Esophagus squamous epithelium (tissue), 5 donors: Measurements from ENCODE around the gene NUP42. TPM values are rescaled to one million over a fixed set of nuclear protein-coding genes. Genes with fewer than 3 reads are reported as not detected.

ENCODE experiments used
- DNase-seq: peaks from one replicate; lab custom pipeline; 2025; lab: John Stamatoyannopoulos, UW
- H3K27ac ChIP-seq, 4 donors: fragments of 200-600 bp; sonication (generic); one replicate each; pipeline ENCODE4 v1.5.1; 2016 to 2019; ENCODE audit warnings: mild to moderate bottlenecking in 1 of 4
- H3K27me3 ChIP-seq, 4 donors: fragments of 200-600 bp; sonication (generic); 1 replicate in 3 of 4; 2 replicates in 1 of 4; pipeline versions ENCODE4 v1.5.1 to v1.6.0; 2017 to 2021; ENCODE audit warnings: antibody characterized with exemption in 1 of 4
- H3K36me3 ChIP-seq, 3 donors: fragments of 200-600 bp; sonication (generic); one replicate each; pipeline ENCODE4 v1.5.1; 2016 to 2019
- H3K4me1 ChIP-seq, 3 donors: fragments of 200-600 bp; sonication (generic); one replicate each; pipeline ENCODE4 v1.5.1; 2017 to 2019
- H3K4me3 ChIP-seq, 4 donors: fragments of 200-600 bp; sonication (generic); 1 replicate in 3 of 4; 2 replicates in 1 of 4; pipeline ENCODE4 v1.5.1; 2016 to 2019; ENCODE audit warnings: mild to moderate bottlenecking in 2 of 4, moderate library complexity in 1 of 4
- H3K9me3 ChIP-seq, 3 donors: fragments of 200-600 bp; sonication (generic); one replicate each; pipeline ENCODE4 v1.5.1; 2016 to 2019
- POLR2A ChIP-seq, 4 donors: fragments of 450-650 bp; IDR thresholded peaks; one replicate each; pipeline ENCODE4 v1.6.1; 2017; ENCODE audit warnings: antibody characterized with exemption in 4 of 4, mild to moderate bottlenecking in 4 of 4, moderate library complexity in 3 of 4
- WGBS, 2 donors: methylation state at CpG; one replicate each; pipeline ENCODE4 v1.1.5; 2018; 5-methylcytosine and 5-hydroxymethylcytosine counted together
- intact Hi-C: fragments of 100-400 bp; cut with DNase I; formaldehyde crosslinking; loops from one replicate; pipeline ENCODE4 v1.15.0; 2022
- total RNA-seq, 4 donors: library from RNA; depleted of rRNA; stranded (reverse); fragments of >200 nt; gene quantifications; one replicate each; pipeline ENCODE4 v1.1.0, GENCODE V29; 2016
- TF ChIP-seq, protein P1 (sequence below), 6 experiments: fragments of 450-650 bp in 4 of 6; fragments of 200-600 bp in 2 of 6; sonication (generic) in 2 of 6; IDR thresholded peaks; one replicate each; pipeline ENCODE4 v1.5.1; 2016 to 2019; ENCODE audit warnings: antibody characterized with exemption in 6 of 6, mild to moderate bottlenecking in 4 of 6, moderate library complexity in 4 of 6
- donor health status: DM: yes; HTN: yes; CAD: no.

NUP42 gene
- total RNA-seq, 4 donors from 2014 or later = 15.5 to 34.3 (median 29.1) TPM

DNA sequence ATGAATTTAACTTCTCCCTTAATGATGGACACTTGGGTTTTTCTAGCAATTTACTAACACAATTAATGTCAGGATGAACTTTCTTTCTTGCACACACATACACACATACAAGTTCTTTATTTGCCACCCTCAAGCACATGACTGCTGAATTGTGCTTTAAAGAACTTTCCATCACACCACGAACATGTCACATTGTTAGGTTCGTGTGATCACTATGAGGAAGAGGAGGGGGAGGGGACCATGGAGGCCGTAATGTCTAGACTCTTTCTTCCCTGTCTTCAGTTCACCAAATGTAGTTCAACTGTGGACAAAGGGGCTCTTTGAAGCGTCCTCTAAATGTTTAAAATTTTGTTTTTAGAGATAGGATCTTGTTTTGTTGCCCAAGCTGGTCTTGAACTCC, 31.0 kb downstream of the NUP42 start:
- intact Hi-C loops = no loop called here
- Histone ChIP-seq H3K9me3 (no peaks in the 10 kb centered on the region), H3K27ac (no peak overlapping the region), H3K4me3 (no peak overlapping the region), H3K4me1 (no peaks in the 10 kb centered on the region), H3K36me3 (no peaks in the 10 kb centered on the region), H3K27me3 (no peaks in the 10 kb centered on the region)
- 67 to 79% methylated on average over 4 of the region's 4 CpGs for WGBS, 2 donors
- TF ChIP-seq POLR2A (IDR thresholded peaks at IDR 0.05) = no peak
- TF ChIP-seq, protein P1, sequence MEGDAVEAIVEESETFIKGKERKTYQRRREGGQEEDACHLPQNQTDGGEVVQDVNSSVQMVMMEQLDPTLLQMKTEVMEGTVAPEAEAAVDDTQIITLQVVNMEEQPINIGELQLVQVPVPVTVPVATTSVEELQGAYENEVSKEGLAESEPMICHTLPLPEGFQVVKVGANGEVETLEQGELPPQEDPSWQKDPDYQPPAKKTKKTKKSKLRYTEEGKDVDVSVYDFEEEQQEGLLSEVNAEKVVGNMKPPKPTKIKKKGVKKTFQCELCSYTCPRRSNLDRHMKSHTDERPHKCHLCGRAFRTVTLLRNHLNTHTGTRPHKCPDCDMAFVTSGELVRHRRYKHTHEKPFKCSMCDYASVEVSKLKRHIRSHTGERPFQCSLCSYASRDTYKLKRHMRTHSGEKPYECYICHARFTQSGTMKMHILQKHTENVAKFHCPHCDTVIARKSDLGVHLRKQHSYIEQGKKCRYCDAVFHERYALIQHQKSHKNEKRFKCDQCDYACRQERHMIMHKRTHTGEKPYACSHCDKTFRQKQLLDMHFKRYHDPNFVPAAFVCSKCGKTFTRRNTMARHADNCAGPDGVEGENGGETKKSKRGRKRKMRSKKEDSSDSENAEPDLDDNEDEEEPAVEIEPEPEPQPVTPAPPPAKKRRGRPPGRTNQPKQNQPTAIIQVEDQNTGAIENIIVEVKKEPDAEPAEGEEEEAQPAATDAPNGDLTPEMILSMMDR (IDR thresholded peaks at IDR 0.05) = no peak
- no peak for DNase-seq

DNA sequence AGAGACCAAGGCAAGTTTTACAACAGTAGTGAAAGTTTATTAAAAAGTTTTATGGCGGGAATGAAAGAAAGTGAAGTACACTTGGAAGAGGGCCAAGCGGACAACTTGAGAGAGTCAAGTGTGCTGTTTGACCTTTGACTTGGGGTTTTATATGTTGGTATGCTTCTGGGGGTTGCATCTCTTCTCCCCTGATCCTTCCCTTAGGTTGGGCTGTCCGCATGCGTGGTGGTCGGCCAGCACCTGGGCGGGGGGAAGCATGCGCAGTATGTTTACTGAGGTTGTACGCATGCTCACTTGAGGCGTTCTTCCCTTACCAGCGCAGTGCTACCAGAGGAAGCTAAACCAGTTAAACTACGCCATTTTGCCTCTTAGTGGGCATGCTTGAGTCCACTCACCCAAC, 31.9 kb downstream of the NUP42 start:
- 92 to 99% methylated on average over 11 of the region's 11 CpGs for WGBS, 2 donors
- TF ChIP-seq, protein P1 (IDR thresholded peaks at IDR 0.05) = no peak
- no peak for TF ChIP-seq POLR2A (IDR thresholded peaks at IDR 0.05)

DNA sequence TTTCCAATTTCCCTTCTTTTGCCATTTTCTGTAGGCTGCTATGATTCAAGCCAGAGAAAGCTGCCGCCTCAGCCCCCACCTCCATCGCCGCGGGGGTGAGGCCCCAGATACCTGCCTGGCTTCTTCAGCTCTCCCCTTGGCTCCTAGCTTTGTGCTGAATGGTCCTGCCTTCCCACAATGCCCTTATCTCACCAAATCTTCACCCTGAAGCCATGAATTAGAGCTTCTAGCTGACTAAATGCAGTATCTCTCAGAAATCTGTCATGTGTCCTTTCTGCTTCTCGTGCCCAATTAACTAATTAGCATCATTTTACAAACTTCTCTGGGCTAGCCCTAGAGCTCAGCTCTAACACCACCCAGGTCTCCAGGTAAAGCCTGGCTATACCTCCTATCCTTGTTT, 32.6 kb downstream of the NUP42 start:
- 84 to 88% methylated on average over 5 of the region's 5 CpGs for WGBS, 2 donors
- intact Hi-C loops = no loop called here
- TF ChIP-seq, protein P1 (IDR thresholded peaks at IDR 0.05) = no peak
- no peak for TF ChIP-seq POLR2A (IDR thresholded peaks at IDR 0.05)

More for the DNA sequence above, 31.9 kb downstream of the NUP42 start:
- Histone ChIP-seq H3K27me3 (no peaks in the 10 kb centered on the region), H3K4me3 (no peak overlapping the region), H3K27ac (no peak overlapping the region), H3K4me1 (no peaks in the 10 kb centered on the region), H3K36me3 (no peaks in the 10 kb centered on the region), H3K9me3 (no peaks in the 10 kb centered on the region)
- no peak for DNase-seq
- intact Hi-C loops = no loop called here

DNA sequence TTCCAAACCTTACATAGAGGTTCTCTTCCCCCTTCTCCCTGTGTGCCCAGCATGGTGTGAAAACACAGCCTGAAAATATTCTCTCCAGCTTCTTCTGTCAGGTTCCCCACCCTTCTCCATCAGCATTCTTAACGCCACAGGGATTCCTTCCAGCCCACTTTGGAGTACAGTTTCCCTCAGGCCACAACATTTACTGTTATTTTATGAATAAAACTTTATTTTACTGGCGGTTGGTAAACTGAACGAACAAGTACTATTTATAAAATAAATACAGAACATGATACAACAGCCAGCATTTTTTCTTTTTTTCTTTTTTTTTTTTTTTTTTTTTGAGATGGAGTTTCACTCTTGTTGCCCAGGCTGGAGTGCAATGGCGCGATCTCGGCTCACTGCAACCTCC, 33.1 kb downstream of the NUP42 start:
- no peak for DNase-seq
- no peak for TF ChIP-seq POLR2A (IDR thresholded peaks at IDR 0.05)
- TF ChIP-seq, protein P1 (IDR thresholded peaks at IDR 0.05) = no peak
- Histone ChIP-seq H3K27me3 (no peaks in the 10 kb centered on the region), H3K27ac (no peak overlapping the region), H3K9me3 (no peaks in the 10 kb centered on the region), H3K36me3 (no peaks in the 10 kb centered on the region), H3K4me1 (no peaks in the 10 kb centered on the region), H3K4me3 (no peak overlapping the region)
- intact Hi-C loops = no loop called here
- 91 to 95% methylated on average over 6 of the region's 6 CpGs for WGBS, 2 donors

More for the DNA sequence above, 32.6 kb downstream of the NUP42 start:
- DNase-seq = no peak
- no peaks in the 10 kb centered on the region for H3K9me3 ChIP-seq
- H3K27ac ChIP-seq = no peak overlapping the region
- no peaks in the 10 kb centered on the region for H3K27me3 ChIP-seq
- H3K4me1 ChIP-seq = no peaks in the 10 kb centered on the region
- H3K36me3 ChIP-seq = no peaks in the 10 kb centered on the region
- no peak overlapping the region for H3K4me3 ChIP-seq

DNA sequence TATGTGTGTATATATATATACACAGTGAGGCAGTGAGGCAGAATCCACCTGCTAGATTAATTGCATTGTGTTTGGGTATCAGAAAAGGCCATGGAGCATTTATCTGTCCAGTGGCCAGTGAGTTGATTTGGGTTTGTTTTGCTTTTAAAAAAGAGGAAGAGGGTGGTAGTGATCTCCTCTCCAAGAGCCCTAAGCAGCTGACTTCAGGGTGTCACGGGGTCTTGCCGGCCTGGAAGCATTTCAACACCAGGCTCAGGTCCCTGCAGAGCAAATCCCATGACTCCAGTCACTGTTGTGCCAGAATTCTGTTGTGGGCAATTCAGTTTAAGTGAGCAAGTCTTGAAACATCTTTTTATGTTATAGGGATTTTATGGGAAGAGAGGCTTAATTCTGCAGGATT, 34.2 kb downstream of the NUP42 start:
- Histone ChIP-seq H3K27me3 (no peaks in the 10 kb centered on the region), H3K4me1 (peaks cover 0 to 9% (median 0%) of the 10 kb centered on the region in 3 donors), H3K9me3 (no peaks in the 10 kb centered on the region), H3K27ac (no peak overlapping the region), H3K4me3 (no peak overlapping the region), H3K36me3 (no peaks in the 10 kb centered on the region)
- intact Hi-C loops = no loop called here
- WGBS, 2 donors = 31 to 47% methylated on average over 2 of the region's 2 CpGs
- no peak for DNase-seq
- TF ChIP-seq, protein P1 (IDR thresholded peaks at IDR 0.05) = no peak
- no peak for TF ChIP-seq POLR2A (IDR thresholded peaks at IDR 0.05)
